Ectodermal cell (in vitro differentiated cells): ENCODE results near the gene EMID1.

ENCODE experiments used
- H3K27ac ChIP-seq: 2 replicates; pipeline ENCODE4 v1.7.0; 2013; ENCODE audit warnings: mild to moderate bottlenecking, low read depth, low read length; ENCODE audit not compliant: insufficient read depth, poor library complexity, severe bottlenecking
- H3K27me3 ChIP-seq: 2 replicates; pipeline ENCODE4 v1.7.0; 2013; ENCODE audit warnings: mild to moderate bottlenecking, low read length; ENCODE audit not compliant: insufficient read depth, control insufficient read depth, poor library complexity, severe bottlenecking
- H3K36me3 ChIP-seq: one replicate; pipeline ENCODE4 v1.7.0; 2013; ENCODE audit warnings: low read length; ENCODE audit not compliant: control insufficient read depth, insufficient read depth
- H3K4me1 ChIP-seq: one replicate; pipeline ENCODE4 v1.7.0; 2013; ENCODE audit warnings: low read length; ENCODE audit not compliant: control insufficient read depth, insufficient read depth
- H3K4me3 ChIP-seq: 2 replicates; pipeline ENCODE4 v1.7.0; 2013; ENCODE audit warnings: low read depth, low read length, control low read depth; ENCODE audit not compliant: insufficient read depth
- H3K9me3 ChIP-seq: 2 replicates; pipeline ENCODE4 v1.7.0; 2013; ENCODE audit warnings: mild to moderate bottlenecking, low read length, moderate library complexity; ENCODE audit not compliant: control insufficient read depth
- WGBS, 2 experiments: methylation state at CpG; one replicate each; pipeline ENCODE4 v1.1.7; 2013; ENCODE audit warnings: missing lambda C conversion rate in 2 of 2; 5-methylcytosine and 5-hydroxymethylcytosine counted together

EMID1 gene

DNA sequence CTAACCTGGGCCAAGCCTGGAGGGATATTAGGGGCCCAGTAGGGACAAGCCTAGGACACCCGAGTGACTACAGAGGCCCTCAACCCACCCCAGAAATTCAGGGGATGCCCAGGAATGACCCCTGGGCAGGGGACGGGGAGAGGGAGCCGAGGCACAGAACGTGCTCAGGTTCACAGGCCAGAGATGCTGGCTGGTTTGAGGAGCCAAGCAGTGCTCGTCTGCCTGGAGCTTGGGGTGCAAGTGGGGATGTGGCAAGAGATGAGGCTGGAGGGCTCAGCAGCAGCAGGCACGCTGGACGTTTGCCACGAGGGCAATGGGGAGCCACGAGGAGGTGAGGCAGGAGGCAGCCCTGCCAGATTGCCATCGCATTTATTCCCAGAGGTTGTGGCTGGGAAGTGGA, 34.0 kb upstream of the EMID1 start:
- Histone ChIP-seq H3K27me3 (no peaks in the 10 kb centered on the region), H3K36me3 (no peaks in the 10 kb centered on the region), H3K4me3 (no peak overlapping the region), H3K27ac (no peak overlapping the region), H3K4me1 (no peaks in the 10 kb centered on the region), H3K9me3 (no peaks in the 10 kb centered on the region)
- 85 to 92% methylated on average over 9 to 10 of the region's 10 CpGs for WGBS, 2 experiments

DNA sequence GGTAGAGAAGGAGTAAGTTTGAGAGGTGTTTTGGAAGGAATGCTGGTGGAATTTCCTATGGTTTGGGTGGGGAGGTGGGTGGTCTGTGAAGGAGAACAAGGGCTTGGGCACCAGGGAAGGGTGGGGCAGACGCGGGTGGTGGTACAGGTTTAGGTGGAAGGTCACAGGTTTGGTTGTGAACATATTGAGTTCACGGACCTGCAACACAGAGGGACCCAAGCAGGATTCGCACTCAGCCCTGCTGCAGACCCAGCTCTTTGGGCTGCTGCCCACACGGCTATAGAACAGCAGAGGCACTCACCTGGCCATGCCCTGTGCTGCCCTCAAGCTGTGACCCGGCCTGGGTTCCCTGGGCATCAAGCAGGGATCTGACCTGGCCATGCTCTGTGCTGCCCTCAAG, 33.5 kb upstream of the EMID1 start:
- Histone ChIP-seq H3K4me3 (no peak overlapping the region), H3K27me3 (no peaks in the 10 kb centered on the region), H3K27ac (no peak overlapping the region), H3K36me3 (no peaks in the 10 kb centered on the region), H3K4me1 (no peaks in the 10 kb centered on the region), H3K9me3 (no peaks in the 10 kb centered on the region)
- 93% methylated on average over 6 of the region's 6 CpGs for WGBS, 2 experiments

DNA sequence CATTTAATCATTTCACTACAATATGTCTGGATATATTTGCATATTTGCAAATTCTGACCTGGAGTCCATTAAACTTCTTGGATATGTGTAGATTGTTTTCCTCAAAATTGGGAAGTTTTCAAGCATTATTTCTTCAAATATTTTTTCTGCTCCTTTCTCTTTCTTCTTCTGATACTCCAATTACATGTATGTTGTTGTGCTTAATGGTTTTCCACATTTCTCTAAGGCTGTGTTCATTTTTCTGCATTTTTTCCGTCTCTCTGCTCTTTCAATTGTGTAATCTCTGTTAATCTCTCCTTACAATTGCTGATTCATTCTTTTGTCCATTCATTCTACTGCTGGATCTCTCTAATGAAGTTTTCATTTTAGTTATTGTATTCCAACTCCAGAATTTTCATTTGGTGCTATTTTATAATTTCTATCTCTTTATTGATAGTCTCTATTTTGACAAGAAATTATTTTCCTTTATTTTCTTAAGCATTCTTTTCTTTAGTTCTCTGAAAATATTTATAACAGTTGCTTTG, 30.3 kb upstream of the EMID1 start:
- Histone ChIP-seq H3K27ac (no peak overlapping the region), H3K27me3 (no peaks in the 10 kb centered on the region), H3K36me3 (no peaks in the 10 kb centered on the region), H3K4me1 (no peaks in the 10 kb centered on the region), H3K4me3 (no peak overlapping the region), H3K9me3 (no peaks in the 10 kb centered on the region)
- 90% methylated on average over 1 of the region's 1 CpG for WGBS, 2 experiments

DNA sequence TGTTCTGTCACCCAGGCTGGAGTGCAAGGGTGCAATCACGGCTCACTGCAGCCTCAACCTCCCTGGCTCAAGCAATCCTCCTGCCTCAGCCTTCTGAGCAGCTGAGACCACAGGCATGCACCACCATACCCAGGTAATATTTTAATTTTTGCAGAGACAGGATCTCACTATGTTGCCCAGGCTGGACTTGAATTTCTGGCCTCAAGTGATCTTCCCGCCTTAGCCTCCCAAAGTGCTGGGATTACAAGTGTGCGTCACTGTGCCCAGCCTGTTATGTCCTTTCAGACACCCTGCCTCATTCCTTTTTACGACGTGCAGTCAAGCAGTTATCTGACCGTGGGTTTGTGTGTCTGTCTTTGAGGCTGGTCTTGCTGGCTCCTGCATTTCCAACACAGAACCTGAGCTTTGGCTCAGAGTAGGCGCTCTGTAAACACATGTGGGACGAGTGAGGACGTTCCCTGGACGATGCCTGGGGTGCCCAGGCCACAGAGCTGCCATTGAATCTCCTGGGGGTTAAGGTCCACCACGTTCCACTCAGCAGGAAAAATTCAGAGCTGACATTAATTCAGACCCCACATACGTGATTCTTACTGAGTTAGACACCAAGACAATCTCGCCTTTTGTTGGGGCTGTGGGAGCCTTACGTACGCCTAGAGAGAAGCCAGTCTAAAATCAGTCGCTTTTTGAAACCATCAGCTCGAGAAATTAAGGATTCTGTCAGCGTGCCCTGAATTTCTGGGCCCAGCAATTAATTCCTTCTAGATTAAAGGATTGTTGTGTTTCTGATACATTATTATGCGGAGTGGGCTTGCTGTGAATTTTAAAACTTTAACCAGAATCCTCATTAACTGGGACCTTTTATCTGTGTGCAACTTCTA, 21.5 kb upstream of the EMID1 start:
- no peaks in the 10 kb centered on the region for H3K9me3 ChIP-seq
- no peak overlapping the region for H3K27ac ChIP-seq
- H3K36me3 ChIP-seq, result no peaks in the 10 kb centered on the region
- no peaks in the 10 kb centered on the region for H3K4me1 ChIP-seq
- no peak overlapping the region for H3K4me3 ChIP-seq
- H3K27me3 ChIP-seq, result no peaks in the 10 kb centered on the region
- 91 to 92% methylated on average over 19 of the region's 19 CpGs for WGBS, 2 experiments

DNA sequence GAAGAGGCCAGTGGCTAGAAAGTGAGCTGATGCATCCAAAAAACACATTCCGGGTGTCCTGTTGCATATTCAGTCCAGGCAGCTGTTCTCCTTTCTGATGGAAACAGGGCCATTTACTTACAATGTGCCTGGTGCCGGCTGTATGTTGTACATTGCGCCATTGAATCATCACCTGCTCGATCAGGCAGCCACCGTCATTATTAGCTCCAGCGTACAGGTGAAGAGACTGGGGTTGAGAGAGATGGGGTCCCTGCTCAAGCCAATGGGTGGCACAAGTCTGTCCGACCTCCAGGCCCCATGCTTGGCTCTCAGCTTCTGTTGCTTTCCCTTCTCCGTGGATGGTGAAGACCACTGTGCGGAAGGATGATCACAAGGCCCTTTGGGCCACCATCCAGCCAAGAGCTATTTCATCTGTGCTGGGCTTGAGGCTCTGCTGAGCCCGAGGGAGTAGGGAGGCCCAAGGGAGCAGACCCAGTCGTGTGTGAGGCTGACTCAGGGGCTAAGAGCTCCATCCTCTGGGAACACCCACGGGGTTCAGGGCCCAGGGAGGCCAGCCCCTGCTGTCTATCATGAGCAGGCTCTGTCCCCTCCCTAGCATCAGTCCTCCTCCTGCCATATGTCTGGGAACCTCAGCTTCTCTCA, 20.7 kb upstream of the EMID1 start:
- no peaks in the 10 kb centered on the region for H3K27me3 ChIP-seq
- no peaks in the 10 kb centered on the region for H3K4me1 ChIP-seq
- no peaks in the 10 kb centered on the region for H3K9me3 ChIP-seq
- no peaks in the 10 kb centered on the region for H3K36me3 ChIP-seq
- no peak overlapping the region for H3K27ac ChIP-seq
- WGBS, 2 experiments, result 87 to 88% methylated on average over 12 of the region's 12 CpGs
- H3K4me3 ChIP-seq, result no peak overlapping the region

DNA sequence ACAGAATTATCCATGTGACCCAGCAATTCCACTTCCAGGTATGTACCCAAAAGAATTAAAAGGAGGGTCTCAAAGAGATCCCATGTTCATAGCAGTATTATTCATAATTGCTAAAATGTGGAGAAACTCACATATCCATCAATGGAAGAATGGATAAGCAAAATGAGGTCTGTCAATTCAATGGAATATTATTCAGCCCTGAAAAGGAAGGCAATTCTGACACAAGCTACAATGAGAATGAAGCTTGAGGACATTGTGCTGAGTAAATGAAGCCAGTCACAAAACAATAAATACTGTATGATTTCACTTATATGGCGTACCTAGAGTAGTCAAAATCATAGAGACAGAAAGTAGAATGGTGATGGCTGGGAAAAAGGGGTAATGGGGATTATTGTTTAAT, 19.4 kb upstream of the EMID1 start:
- Histone ChIP-seq H3K36me3 (no peaks in the 10 kb centered on the region), H3K27ac (no peak overlapping the region), H3K9me3 (no peaks in the 10 kb centered on the region), H3K4me3 (no peak overlapping the region), H3K4me1 (no peaks in the 10 kb centered on the region), H3K27me3 (no peaks in the 10 kb centered on the region)
- WGBS, 2 experiments, result 100% methylated on average over 1 of the region's 1 CpG

DNA sequence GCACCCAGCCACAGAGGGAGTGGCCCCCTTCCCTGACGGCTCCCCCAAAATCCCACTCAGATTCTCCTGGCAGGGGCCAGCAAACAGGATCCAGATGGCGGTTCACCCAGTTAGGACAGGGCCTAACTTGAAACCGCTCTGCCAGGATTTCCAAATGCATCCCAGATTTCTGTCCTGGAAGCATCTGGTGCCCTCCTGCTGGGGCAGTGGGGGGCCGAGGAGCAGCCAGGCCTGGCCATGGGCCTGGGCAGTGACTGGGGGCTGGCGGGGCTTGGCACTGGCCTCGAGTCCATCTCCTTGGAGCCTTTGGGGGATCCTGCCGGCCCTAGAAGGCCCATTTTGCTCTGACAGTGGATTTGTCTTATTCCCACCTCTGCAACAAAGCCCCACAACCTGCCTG, 17.9 kb upstream of the EMID1 start:
- H3K4me1 ChIP-seq, result no peaks in the 10 kb centered on the region
- no peaks in the 10 kb centered on the region for H3K36me3 ChIP-seq
- no peak overlapping the region for H3K4me3 ChIP-seq
- H3K27me3 ChIP-seq, result no peaks in the 10 kb centered on the region
- H3K27ac ChIP-seq, result no peak overlapping the region
- WGBS, 2 experiments, result 83 to 84% methylated on average over 7 of the region's 7 CpGs
- no peaks in the 10 kb centered on the region for H3K9me3 ChIP-seq

DNA sequence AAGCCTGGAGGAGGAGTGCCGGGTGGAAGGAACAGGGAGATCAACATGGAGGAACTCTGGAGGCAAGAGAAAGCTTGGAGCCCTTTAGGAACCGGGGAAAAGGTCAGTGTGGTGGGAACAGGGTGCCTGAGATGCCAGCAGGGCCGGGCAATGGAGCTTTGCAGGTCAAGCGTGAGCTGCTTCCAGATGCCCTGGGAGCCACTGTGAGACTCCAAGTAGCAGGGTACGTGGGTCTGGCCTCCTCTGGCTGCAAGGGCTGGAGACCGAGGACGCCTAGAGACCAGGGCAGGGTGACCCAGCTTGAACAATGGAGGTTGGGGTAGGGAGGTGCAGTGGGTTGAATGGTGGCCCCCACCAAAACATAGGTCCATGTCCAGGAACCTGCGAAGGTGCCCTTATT, 15.6 kb upstream of the EMID1 start:
- 92 to 93% methylated on average over 8 of the region's 8 CpGs for WGBS, 2 experiments

DNA sequence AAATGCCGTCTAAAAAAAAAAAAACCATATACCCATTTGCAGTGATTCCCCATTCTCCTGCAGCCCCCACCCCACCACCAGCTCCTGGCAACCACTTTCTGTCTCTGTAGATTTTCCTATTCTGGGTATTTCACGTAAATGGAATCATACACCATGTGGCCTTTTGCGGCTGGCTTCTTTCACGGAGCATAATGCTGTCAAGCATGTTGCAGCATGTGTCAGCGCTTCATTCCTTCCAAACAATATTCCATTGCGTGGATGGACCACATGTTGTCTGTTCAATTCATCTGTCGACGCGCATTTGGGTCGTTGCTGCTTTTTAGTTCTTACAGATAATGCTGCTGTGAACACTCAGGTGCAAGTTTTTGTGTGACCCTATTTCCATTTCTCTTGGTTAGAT, 14.8 kb upstream of the EMID1 start:
- H3K36me3 ChIP-seq, result no peaks in the 10 kb centered on the region
- H3K4me3 ChIP-seq, result no peak overlapping the region
- H3K27ac ChIP-seq, result no peak overlapping the region
- peaks cover 4% of the 10 kb centered on the region for H3K4me1 ChIP-seq
- H3K27me3 ChIP-seq, result no peaks in the 10 kb centered on the region
- WGBS, 2 experiments, result 95 to 97% methylated on average over 10 of the region's 10 CpGs
- no peaks in the 10 kb centered on the region for H3K9me3 ChIP-seq

More for the DNA sequence above, 15.6 kb upstream of the EMID1 start:
- H3K4me1 ChIP-seq, result no peaks in the 10 kb centered on the region
- H3K27ac ChIP-seq, result no peak overlapping the region
- no peaks in the 10 kb centered on the region for H3K36me3 ChIP-seq
- H3K9me3 ChIP-seq, result no peaks in the 10 kb centered on the region
- H3K27me3 ChIP-seq, result no peaks in the 10 kb centered on the region
- H3K4me3 ChIP-seq, result no peak overlapping the region

DNA sequence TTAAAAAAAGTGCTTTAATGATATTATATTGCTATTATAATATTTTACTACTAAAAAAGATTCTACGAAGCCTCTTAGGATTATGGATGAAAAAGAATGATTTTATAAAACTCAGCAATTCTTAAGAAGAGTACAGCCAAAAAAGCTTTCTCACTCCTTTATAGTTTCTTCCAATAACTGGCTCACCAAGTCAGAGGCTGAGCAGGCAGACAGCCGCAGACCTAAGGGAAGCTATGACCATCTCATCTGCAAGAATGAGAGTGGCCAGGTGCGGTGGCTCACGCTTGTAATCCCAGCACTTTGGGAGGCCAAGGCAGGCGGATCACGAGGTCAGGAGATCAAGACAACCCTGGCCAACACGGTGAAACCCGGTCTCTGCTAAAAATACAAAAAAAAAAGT, 12.7 kb upstream of the EMID1 start:
- WGBS, 2 experiments, result 88 to 94% methylated on average over 7 of the region's 8 CpGs
- Histone ChIP-seq H3K27me3 (no peaks in the 10 kb centered on the region), H3K4me1 (peaks cover 6% of the 10 kb centered on the region)

More for the DNA sequence above, 12.7 kb upstream of the EMID1 start:
- Histone ChIP-seq H3K9me3 (no peaks in the 10 kb centered on the region), H3K27ac (no peak overlapping the region), H3K4me3 (no peak overlapping the region), H3K36me3 (no peaks in the 10 kb centered on the region)
